ENCODE results near the gene MYLK.

DNA sequence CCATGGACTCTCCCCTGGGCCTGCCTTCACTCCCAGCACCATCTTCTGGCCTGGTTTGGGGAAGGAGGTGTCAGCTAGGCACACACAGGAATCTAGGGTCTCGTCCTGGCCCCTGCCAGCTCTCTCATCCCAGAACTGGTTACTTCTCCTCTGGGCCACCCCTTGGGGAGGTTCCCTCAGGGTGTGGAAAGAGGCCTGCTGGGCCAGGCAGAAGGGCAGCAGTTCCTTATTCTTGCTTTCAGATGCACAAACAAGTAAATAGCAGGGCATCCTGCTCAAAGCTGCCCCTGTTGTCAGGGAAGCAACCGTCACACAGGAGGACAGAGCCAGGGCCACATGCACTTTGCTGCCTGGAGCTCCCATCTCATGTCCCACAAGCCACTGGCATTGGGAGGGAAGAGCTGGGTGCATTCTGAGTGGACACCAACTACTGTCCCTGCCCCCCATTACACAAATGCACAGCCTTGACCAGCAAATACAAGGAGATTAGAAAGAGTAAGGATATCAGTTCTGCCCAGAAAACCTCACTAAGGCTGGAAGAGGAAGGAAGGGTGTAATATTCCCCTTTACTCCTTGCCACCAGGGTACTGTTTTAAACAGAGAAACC, 190.4 kb downstream of the MYLK start:
- TF ChIP-seq POLR2AphosphoS5 (IDR thresholded peaks at IDR 0.05): no peak
- TF ChIP-seq, protein P1, sequence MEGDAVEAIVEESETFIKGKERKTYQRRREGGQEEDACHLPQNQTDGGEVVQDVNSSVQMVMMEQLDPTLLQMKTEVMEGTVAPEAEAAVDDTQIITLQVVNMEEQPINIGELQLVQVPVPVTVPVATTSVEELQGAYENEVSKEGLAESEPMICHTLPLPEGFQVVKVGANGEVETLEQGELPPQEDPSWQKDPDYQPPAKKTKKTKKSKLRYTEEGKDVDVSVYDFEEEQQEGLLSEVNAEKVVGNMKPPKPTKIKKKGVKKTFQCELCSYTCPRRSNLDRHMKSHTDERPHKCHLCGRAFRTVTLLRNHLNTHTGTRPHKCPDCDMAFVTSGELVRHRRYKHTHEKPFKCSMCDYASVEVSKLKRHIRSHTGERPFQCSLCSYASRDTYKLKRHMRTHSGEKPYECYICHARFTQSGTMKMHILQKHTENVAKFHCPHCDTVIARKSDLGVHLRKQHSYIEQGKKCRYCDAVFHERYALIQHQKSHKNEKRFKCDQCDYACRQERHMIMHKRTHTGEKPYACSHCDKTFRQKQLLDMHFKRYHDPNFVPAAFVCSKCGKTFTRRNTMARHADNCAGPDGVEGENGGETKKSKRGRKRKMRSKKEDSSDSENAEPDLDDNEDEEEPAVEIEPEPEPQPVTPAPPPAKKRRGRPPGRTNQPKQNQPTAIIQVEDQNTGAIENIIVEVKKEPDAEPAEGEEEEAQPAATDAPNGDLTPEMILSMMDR (IDR thresholded peaks at IDR 0.05): no peak

Measured in suprapubic skin (tissue), 3 donors.